Activated effector memory CD4-positive, alpha-beta T cell treated with anti-CD3 and anti-CD28 coated beads, Interleukin-2, amount 50 U/mL, for 16 hours (primary cell): ENCODE results near the gene ZNF473.

Source experiments
- DNase-seq: peaks from one replicate; pipeline ENCODE4 v3.0.0-alpha.2; 2020

ZNF473 gene

GRCh38 chr19:50003810-50004419 is 21.9 kb upstream of the ZNF473 start:
- DNase-seq: peak; percentile 70

GRCh38 chr19:50005428-50005827 is 20.4 kb upstream of the ZNF473 start:
- DNase-seq: no peak

GRCh38 chr19:50007170-50007569 is 18.6 kb upstream of the ZNF473 start:
- DNase-seq: no peak

GRCh38 chr19:50007947-50008346 is 17.9 kb upstream of the ZNF473 start:
- DNase-seq: no peak

GRCh38 chr19:50008532-50008931 is 17.3 kb upstream of the ZNF473 start:
- DNase-seq: no peak

- DNase-seq: no peak
These were observed 9.5 kb upstream of the ZNF473 start for GRCh38 chr19:50016225-50016807.

GRCh38 chr19:50020481-50020880 is 5.3 kb upstream of the ZNF473 start:
- DNase-seq: no peak

- DNase-seq: no peak
These were observed 3.0 kb upstream of the ZNF473 start for GRCh38 chr19:50022823-50023222.

GRCh38 chr19:50024719-50025021 is 1.1 kb upstream of the ZNF473 start:
- DNase-seq: no peak

GRCh38 chr19:50025022-50025793 is 597 bp upstream of the ZNF473 start, which contains the start of gene VRK3:
TSS of gene VRK3 (minus strand) at chr19:50025372. CDS start at chr19:50016162, 9,210 bp downstream.
- DNase-seq: peak; percentile 100

GRCh38 chr19:50026550-50026906 is 723 bp downstream of the ZNF473 start:
- no peak for DNase-seq

- DNase-seq: no peak
These were observed 4.4 kb downstream of the ZNF473 start for GRCh38 chr19:50030225-50030624.

GRCh38 chr19:50030937-50031336 is 5.1 kb downstream of the ZNF473 start:
- DNase-seq: no peak

GRCh38 chr19:50036908-50037307 is 11.1 kb downstream of the ZNF473 start:
- DNase-seq: no peak

GRCh38 chr19:50039968-50040367 is 14.2 kb downstream of the ZNF473 start:
- DNase-seq: no peak

GRCh38 chr19:50040967-50041366 is 15.2 kb downstream of the ZNF473 start:
- DNase-seq: no peak

GRCh38 chr19:50042363-50043024 is 16.7 kb downstream of the ZNF473 start:
- no peak for DNase-seq

GRCh38 chr19:50043967-50044366 is 18.2 kb downstream of the ZNF473 start:
- DNase-seq: no peak

- DNase-seq: no peak
These were observed 19.1 kb downstream of the ZNF473 start for GRCh38 chr19:50044922-50045321.

GRCh38 chr19:50046649-50047503 is 21.1 kb downstream of the ZNF473 start:
- peak; percentile 86 for DNase-seq

- DNase-seq: no peak
These were observed 21.9 kb downstream of the ZNF473 start for GRCh38 chr19:50047671-50048070.

- peak; percentile 95 for DNase-seq
These were observed 24.8 kb downstream of the ZNF473 start for GRCh38 chr19:50050406-50051227.
